GM10248 (cell line): Measurements from ENCODE around the gene PCNX1.

Experiments
- CTCF ChIA-PET: fragments of 300-600 bp; sonication (Branson Sonifier 250); formaldehyde crosslinking; extraction: SDS; loops from one replicate; lab custom pipeline; 2021; ENCODE audit warnings: antibody characterized with exemption; lab: Yijun Ruan, JAX
- POLR2A ChIA-PET: fragments of 350-650 bp; sonication (Branson Sonifier 250); formaldehyde crosslinking; extraction: SDS; loops from one replicate; lab custom pipeline; 2020; ENCODE audit warnings: antibody characterized with exemption; lab: Yijun Ruan, JAX
- DNase-seq: peaks from one replicate; pipeline ENCODE4 v3.0.0; 2012; ENCODE audit errors: extremely low spot score
- TF ChIP-seq, protein P1 (sequence below): IDR thresholded peaks from 2 replicates; pipeline ENCODE4 v1.5.1; 2012; ENCODE audit warnings: mild to moderate bottlenecking, low read depth; ENCODE audit errors: extremely low read depth, missing control alignments, control extremely low read depth

Gene PCNX1

GRCh38 chr14:70888681-70889175 lies 18.5 kb upstream of the PCNX1 start:
- ChIA-PET POLR2A (no interaction called here), CTCF (interaction anchor here (1.0 to 8.8 kb wide), 4 partner anchors 16 to 72 kb away, joined by 3 to 103 read pairs (median 27); partner anchors contain the start of gene PCNX1)
- DNase-seq = no peak
- TF ChIP-seq, protein P1, sequence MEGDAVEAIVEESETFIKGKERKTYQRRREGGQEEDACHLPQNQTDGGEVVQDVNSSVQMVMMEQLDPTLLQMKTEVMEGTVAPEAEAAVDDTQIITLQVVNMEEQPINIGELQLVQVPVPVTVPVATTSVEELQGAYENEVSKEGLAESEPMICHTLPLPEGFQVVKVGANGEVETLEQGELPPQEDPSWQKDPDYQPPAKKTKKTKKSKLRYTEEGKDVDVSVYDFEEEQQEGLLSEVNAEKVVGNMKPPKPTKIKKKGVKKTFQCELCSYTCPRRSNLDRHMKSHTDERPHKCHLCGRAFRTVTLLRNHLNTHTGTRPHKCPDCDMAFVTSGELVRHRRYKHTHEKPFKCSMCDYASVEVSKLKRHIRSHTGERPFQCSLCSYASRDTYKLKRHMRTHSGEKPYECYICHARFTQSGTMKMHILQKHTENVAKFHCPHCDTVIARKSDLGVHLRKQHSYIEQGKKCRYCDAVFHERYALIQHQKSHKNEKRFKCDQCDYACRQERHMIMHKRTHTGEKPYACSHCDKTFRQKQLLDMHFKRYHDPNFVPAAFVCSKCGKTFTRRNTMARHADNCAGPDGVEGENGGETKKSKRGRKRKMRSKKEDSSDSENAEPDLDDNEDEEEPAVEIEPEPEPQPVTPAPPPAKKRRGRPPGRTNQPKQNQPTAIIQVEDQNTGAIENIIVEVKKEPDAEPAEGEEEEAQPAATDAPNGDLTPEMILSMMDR = no peak

GRCh38 chr14:70889555-70889954 lies 17.7 kb upstream of the PCNX1 start:
- DNase-seq = no peak
- TF ChIP-seq, protein P1 = no peak
- ChIA-PET POLR2A (no interaction called here), CTCF (interaction anchor here (1.6 to 8.8 kb wide), 3 partner anchors 16 to 72 kb away, joined by 5 to 103 read pairs (median 49); partner anchors contain the start of gene PCNX1)

DNA sequence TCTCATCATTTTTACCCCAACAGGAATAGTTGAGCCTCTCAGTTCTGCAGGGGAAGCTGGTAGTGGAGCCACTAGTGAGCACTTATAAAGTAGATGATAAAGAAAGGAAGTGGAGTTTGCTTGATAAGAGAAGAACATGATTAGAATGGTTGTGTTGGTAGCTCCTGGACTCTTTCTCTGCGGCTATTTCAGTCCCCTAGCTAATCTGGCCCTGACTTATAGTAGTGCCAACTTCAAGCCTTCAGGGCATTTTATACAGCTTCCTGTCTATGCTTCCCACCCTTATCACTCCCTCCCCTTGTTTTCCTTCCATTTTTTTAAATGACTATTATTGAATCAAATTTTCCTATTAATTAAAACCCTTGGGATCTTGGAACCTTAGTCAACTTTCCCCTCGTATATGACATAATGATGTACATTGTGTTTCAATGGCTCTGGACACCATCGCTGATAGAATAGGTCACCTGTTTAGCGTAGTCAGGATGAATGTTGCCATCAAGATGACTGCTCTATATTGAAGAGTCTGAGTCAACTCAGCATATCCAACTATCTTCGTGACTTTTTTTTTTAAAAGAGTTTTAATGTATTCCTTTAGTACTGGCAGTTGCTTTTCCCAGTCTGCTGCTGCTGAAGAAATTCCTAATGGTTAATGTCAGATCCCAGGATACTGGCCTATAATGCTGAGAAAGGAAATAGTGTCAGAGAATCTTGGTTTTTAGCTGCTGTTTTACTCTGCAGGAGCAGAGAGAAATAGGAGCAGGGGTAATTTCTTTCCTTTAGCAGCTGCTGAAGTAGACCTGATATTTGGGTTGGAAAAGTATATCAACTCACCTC lies 16.2 kb upstream of the PCNX1 start:
- POLR2A ChIA-PET = no interaction called here
- no peak for DNase-seq
- CTCF ChIA-PET = interaction anchor here (1.5 kb wide), 2 partner anchors 15 to 16 kb away, joined by 3 to 5 read pairs; partner anchors contain the start of gene PCNX1
- TF ChIP-seq, protein P1 = no peak

- ChIA-PET POLR2A (no interaction called here), CTCF (interaction anchor here (1.5 kb wide), 1 partner anchor 16 kb away, joined by 5 read pairs; the partner anchor contains the start of gene PCNX1)
- TF ChIP-seq, protein P1 = no peak
- DNase-seq = no peak
Measured at GRCh38 chr14:70891737-70892136, 15.5 kb upstream of the PCNX1 start.

- ChIA-PET CTCF (interaction anchor here (1.1 to 6.3 kb wide), 2 partner anchors 13 to 14 kb away, joined by 3 to 53 read pairs; partner anchors contain the start of gene PCNX1), POLR2A (no interaction called here)
- no peak for DNase-seq
- TF ChIP-seq, protein P1 = no peak
Measured at GRCh38 chr14:70893062-70893845, 14.0 kb upstream of the PCNX1 start.

DNA sequence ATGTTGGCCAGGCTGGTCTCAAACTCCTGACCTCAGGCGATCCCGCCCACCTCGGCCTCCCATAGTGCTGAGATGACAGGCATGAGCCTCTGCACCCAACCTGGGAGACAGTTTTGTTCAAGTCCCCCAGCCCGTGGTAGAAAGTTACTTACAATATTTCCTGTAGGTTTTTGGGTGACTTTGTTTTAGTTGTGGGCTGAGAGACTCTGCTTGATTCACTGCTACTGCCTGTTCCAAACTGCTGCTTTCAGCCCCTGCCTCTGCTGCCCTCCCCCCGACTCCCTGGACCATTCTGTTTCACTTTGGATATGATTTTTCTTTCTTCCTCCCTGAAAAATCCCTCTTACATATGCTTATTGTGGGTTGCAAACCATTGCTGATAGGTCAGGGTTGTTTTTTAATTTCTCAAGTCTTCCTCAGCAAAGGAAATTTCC lies 13.4 kb upstream of the PCNX1 start:
- DNase-seq = no peak
- ChIA-PET CTCF (interaction anchor here (1.1 to 6.3 kb wide), 2 partner anchors 12 to 15 kb away, joined by 3 to 53 read pairs; partner anchors contain the start of gene PCNX1), POLR2A (no interaction called here)
- TF ChIP-seq, protein P1 = no peak
